EL (cell line): Measurements from ENCODE around the gene SLC19A1.
A peak's percentile ranks its signal among the peaks of the same experiment; 100 is the strongest.

Experiments
- DNase-seq: peaks from one replicate; pipeline ENCODE4 v3.0.0-alpha.2; 2016

The SLC19A1 gene

GRCh38 chr21:45542242-45542666 lies at the start of gene SLC19A1:
Gene SLC19A1 (minus strand): TSS chr21:45542440. CDS start chr21:45537959, 4,481 bp downstream.
- peak; percentile 60 for DNase-seq

DNA sequence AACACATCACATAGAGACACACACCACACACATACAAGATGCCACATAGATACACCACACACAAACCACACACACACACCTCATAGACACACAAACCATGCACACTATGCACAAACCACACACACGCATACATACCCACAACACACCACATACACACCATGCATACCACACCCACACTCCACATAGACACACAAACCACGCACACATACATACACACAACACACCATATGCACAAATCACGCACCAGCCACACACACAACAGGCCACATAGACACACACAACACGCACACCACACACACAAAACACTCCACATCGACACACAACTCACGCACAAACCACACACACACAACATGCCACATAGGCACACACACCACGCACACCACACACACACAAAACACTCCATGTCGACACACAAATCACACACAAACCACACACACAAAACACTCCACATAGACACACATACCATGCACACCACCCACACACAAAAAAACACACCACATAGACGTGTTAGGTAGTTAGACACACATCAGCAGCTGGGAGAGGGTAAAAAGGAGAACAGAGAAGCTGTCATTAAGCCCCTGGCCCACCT lies 49.5 kb upstream of the SLC19A1 start:
- DNase-seq = no peak

- DNase-seq = peak; percentile 9
Measured at GRCh38 chr21:45590726-45591618, 48.7 kb upstream of the SLC19A1 start.

GRCh38 chr21:45590246-45590725 lies 48.0 kb upstream of the SLC19A1 start:
- DNase-seq = peak; percentile 18

GRCh38 chr21:45589686-45590245 lies 47.5 kb upstream of the SLC19A1 start:
- no peak for DNase-seq

GRCh38 chr21:45588871-45589491 lies 46.7 kb upstream of the SLC19A1 start:
- no peak for DNase-seq

GRCh38 chr21:45588086-45588825 lies 46.0 kb upstream of the SLC19A1 start:
- no peak for DNase-seq

DNA sequence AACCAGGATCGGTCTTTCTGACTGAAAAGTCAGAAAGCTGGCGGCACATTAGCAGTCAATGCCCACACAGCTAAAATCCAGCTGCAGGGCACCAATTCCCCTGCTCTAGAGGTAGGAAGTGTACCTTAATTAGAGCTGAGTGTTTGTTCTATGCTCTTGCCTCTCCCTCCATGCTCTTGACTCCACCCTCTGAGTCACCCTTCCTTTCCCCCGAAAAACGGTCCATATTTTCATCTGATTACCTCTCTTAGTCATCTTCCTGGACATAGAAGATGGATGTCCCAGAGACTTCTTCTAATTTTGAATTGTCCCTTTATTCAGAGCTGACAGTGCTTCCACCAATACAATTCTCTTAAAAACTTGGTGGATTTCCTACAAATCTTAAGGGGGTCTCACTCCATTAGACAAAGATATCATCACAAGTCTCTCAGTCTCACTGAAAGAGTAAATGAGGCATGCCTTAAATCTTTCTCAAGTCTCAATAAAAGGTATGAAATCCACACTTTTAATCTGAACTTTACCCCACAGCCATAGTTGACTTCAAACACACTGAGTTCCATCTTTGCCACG lies 44.1 kb upstream of the SLC19A1 start:
- no peak for DNase-seq

- no peak for DNase-seq
Measured at GRCh38 chr21:45584786-45585185, 42.5 kb upstream of the SLC19A1 start.

GRCh38 chr21:45583831-45584509 lies 41.7 kb upstream of the SLC19A1 start:
- no peak for DNase-seq

GRCh38 chr21:45582128-45582527 lies 39.9 kb upstream of the SLC19A1 start:
- no peak for DNase-seq

GRCh38 chr21:45581322-45581712 lies 39.1 kb upstream of the SLC19A1 start:
- DNase-seq = no peak

GRCh38 chr21:45580576-45581321 lies 38.5 kb upstream of the SLC19A1 start:
- DNase-seq = no peak

GRCh38 chr21:45580181-45580575 lies 37.9 kb upstream of the SLC19A1 start:
- DNase-seq = no peak

- no peak for DNase-seq
Measured at GRCh38 chr21:45579383-45580180, 37.3 kb upstream of the SLC19A1 start.

- DNase-seq = no peak
Measured at GRCh38 chr21:45578811-45579381, 36.7 kb upstream of the SLC19A1 start.

DNA sequence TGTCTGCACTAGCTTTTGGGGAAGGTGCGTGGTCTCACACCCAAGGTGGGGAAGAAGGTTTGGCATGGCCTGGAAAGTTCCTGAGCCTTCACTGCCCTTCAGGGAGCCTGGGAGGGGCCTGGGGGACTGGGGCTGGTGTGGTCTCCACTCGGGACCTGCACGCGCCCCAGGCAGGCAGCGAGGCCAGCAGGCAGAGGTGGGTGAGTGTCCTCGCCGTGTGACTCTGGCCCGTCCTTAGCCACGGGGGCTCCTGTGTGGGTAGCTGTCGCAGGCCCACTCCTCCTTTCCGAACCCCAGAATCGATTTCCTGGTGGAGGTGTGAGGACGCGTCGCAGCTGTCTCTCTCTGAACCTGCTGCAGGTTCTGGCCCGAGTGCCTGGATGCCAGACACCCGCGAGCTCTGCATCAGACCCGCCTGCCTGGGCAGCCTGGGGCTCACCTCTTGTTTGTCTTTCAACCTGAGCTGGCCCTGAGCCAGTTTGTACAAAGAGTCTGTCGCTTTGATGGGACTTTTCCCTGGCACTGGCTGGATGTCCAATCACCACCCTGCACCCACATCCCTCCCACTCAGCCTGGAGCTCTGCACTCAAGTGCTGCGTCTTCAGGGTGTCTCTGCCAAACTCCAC lies 36.0 kb upstream of the SLC19A1 start:
- no peak for DNase-seq

DNA sequence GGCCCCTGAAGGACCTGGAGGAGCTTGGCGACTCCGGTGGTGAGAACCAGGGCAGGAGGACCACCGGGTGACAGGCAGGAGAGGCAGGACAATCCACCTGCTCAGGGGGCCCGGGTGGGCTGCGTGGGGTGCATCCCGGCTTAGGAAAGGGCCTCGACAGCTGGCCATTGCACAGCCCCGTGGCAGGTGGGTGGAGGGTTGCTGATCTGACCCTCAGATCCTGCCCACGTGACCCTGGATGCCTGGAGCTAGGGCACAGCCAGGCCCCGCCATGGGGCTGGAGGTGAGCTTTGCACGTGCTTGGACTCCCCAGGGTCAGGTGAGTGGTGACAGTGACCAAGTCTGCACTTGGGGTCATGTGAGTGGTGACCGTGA lies 35.5 kb upstream of the SLC19A1 start:
- DNase-seq = no peak
